Panc1 (cell line): ENCODE data around the gene ERG28. TPM values are rescaled to one million over a fixed set of nuclear protein-coding genes. Genes with fewer than 3 reads are reported as not detected.

ENCODE experiments used
- ATAC-seq: fragments of 200-7000 bp; cut with Tn5 transposase; 2 replicates; pipeline ENCODE4 v1.9.1; 2020; ENCODE audit warnings: mild to moderate bottlenecking, moderate library complexity
- BruUV-seq: library from RNA; stranded (reverse); fragments of 400-500 nt; replicated peaks from 2 replicates; lab custom pipeline; 2021; lab: Mats Ljungman, UMichigan
- CTCF ChIA-PET: fragments of 300-600 bp; sonication (Branson Sonifier 250); formaldehyde crosslinking; loops from one replicate; lab custom pipeline; 2022; ENCODE audit warnings: antibody characterized with exemption; lab: Charles Lee
- POLR2A ChIA-PET: fragments of 300-600 bp; sonication (Branson Sonifier 250); formaldehyde crosslinking; loops from one replicate; lab custom pipeline; 2022; ENCODE audit warnings: antibody characterized with exemption; lab: Charles Lee
- DNase-seq: peaks from one replicate; pipeline ENCODE4 v3.0.0-alpha.2; 2010; ENCODE audit warnings: low read depth, low spot score
- H3K27ac ChIP-seq: 2 replicates; pipeline ENCODE4 v1.5.1; 2011; ENCODE audit warnings: mild to moderate bottlenecking, low read length, inconsistent platforms
- H3K27me3 ChIP-seq: fragments of 200-500 bp; sonication (Bioruptor generic); 2 replicates; pipeline ENCODE4 v1.6.0; 2014; ENCODE audit warnings: low read length, inconsistent platforms; ENCODE audit not compliant: control insufficient read depth, insufficient read depth
- H3K36me3 ChIP-seq: fragments of 200-500 bp; sonication (Bioruptor generic); 2 replicates; pipeline ENCODE4 v1.5.1; 2014; ENCODE audit warnings: inconsistent platforms, mild to moderate bottlenecking, low read length, moderate library complexity; ENCODE audit not compliant: control insufficient read depth, insufficient read depth
- H3K4me1 ChIP-seq: 2 replicates; pipeline ENCODE4 v1.5.1; 2011; ENCODE audit warnings: inconsistent platforms, mild to moderate bottlenecking, low read length, moderate library complexity; ENCODE audit not compliant: control insufficient read depth, insufficient read depth
- H3K4me3 ChIP-seq, 2 experiments: 2 replicates each; pipeline ENCODE4 v1.5.1; 2011 to 2012; ENCODE audit warnings: low read depth in 2 of 2, low read length in 2 of 2, mild to moderate bottlenecking in 2 of 2, inconsistent platforms in 1 of 2, moderate library complexity in 1 of 2
- H3K9me3 ChIP-seq: fragments of 200-500 bp; sonication (Bioruptor generic); 2 replicates; pipeline ENCODE4 v1.5.1; 2014; ENCODE audit warnings: low read depth, mild to moderate bottlenecking, inconsistent platforms, low read length, moderate library complexity; ENCODE audit not compliant: control insufficient read depth, insufficient read depth
- CTCF ChIP-seq: fragments of 450-650 bp; IDR thresholded peaks from 2 replicates; pipeline ENCODE4 v1.5.1; 2017; ENCODE audit warnings: mild to moderate bottlenecking
- POLR2AphosphoS5 ChIP-seq: IDR thresholded peaks from 2 replicates; pipeline ENCODE4 v1.6.1; 2012; ENCODE audit warnings: mild to moderate bottlenecking, low read depth, low read length, moderate library complexity
- REST ChIP-seq, 2 experiments: IDR thresholded peaks; 2 replicates each; pipeline ENCODE4 v1.6.1; 2011 to 2012; ENCODE audit warnings: low read depth in 2 of 2, control low read depth in 1 of 2, low read length in 1 of 2, mild to moderate bottlenecking in 1 of 2, moderate library complexity in 1 of 2; ENCODE audit not compliant: insufficient read depth in 1 of 2
- SIN3A ChIP-seq: IDR thresholded peaks from 2 replicates; pipeline ENCODE4 v1.6.1; 2012; ENCODE audit warnings: low read depth, mild to moderate bottlenecking, low read length, moderate library complexity, borderline replicate concordance; ENCODE audit not compliant: insufficient read depth
- TCF7L2 ChIP-seq: IDR thresholded peaks from 2 replicates; pipeline ENCODE4 v1.6.1; 2011; ENCODE audit warnings: mild to moderate bottlenecking, low read depth, low read length, inconsistent platforms
- in situ Hi-C: cut with HindIII; loops from 2 replicates; pipeline ENCODE4 v1.10.0; 2016; ENCODE audit warnings: low sequenced_read_pairs, low pct_unique_long_range_greater_than_20kb
- intact Hi-C: fragments of 100-400 bp; cut with micrococcal nuclease; formaldehyde crosslinking; loops from one replicate; pipeline ENCODE4 v1.10.0; 2022; ENCODE audit not compliant: unreplicated experiment
- total RNA-seq: library from RNA; stranded (reverse); gene quantifications from one replicate; pipeline ENCODE4 v1.2.1, GENCODE V29; 2021; ENCODE audit not compliant: unreplicated experiment

Gene ERG28
- total RNA-seq, 1 experiment from 2014 or later = 23.1 TPM

- TF ChIP-seq POLR2AphosphoS5 (no peak), TCF7L2 (no peak), CTCF (no peak), SIN3A (no peak), REST (IDR thresholded peaks at IDR 0.05; ENCODE audit: insufficient read depth in 1 of 2, low read depth in 2 of 2, low read length in 1 of 2) (no peak)
Observed at GRCh38 chr14:75626863-75627262, 33.8 kb downstream of the ERG28 start.

GRCh38 chr14:75626396-75626795 is 34.3 kb downstream of the ERG28 start:
- BruUV-seq = no TSS peak
- POLR2A ChIA-PET = no interaction called here

More at GRCh38 chr14:75626863-75627262, 33.8 kb downstream of the ERG28 start:
- H3K4me3 ChIP-seq = no peak overlapping the region
- no peaks in the 10 kb centered on the region for H3K4me1 ChIP-seq
- ChIA-PET POLR2A (no interaction called here), CTCF (interaction anchor here (0.5 kb wide), 1 partner anchor 66 kb away, joined by 4 read pairs; no protein-coding TSS in a partner anchor)
- in situ Hi-C loops (no loop called here), intact Hi-C loops (no loop called here)
- no peaks in the 10 kb centered on the region for H3K9me3 ChIP-seq
- BruUV-seq = no TSS peak
- H3K27ac ChIP-seq = no peak overlapping the region
- no peaks in the 10 kb centered on the region for H3K27me3 ChIP-seq
- ATAC-seq = no peak
- no peak for DNase-seq
- no peaks in the 10 kb centered on the region for H3K36me3 ChIP-seq

More at GRCh38 chr14:75626396-75626795, 34.3 kb downstream of the ERG28 start:
- intact Hi-C loops = no loop called here
- DNase-seq = no peak
- Histone ChIP-seq H3K4me3 (no peak overlapping the region), H3K4me1 (no peaks in the 10 kb centered on the region), H3K9me3 (no peaks in the 10 kb centered on the region), H3K27me3 (no peaks in the 10 kb centered on the region), H3K27ac (no peak overlapping the region), H3K36me3 (no peaks in the 10 kb centered on the region)
- CTCF ChIA-PET = interaction anchor here (0.5 kb wide), 1 partner anchor 65 kb away, joined by 4 read pairs; no protein-coding TSS in a partner anchor
- TF ChIP-seq TCF7L2 (no peak), SIN3A (no peak), REST (IDR thresholded peaks at IDR 0.05; ENCODE audit: insufficient read depth in 1 of 2, low read depth in 2 of 2, low read length in 1 of 2) (no peak), POLR2AphosphoS5 (no peak), CTCF (no peak)
- in situ Hi-C loops = no loop called here
- no peak for ATAC-seq
